Activated CD4-positive, alpha-beta T cell treated with anti-CD3 and anti-CD28 coated beads, Interleukin-10, Interleukin-2, amounts not matched to agents 100 ng/mL and 50 ng/mL, durations not matched to agents 16 hours and 8 hours (primary cell): ENCODE measurements around the gene LITAFD.
A peak's percentile ranks its signal among the peaks of the same experiment; 100 is the strongest.
"Not testable (repeated sequence)": the region's sequence is repeated elsewhere in the genome, so short reads cannot be mapped to it uniquely, and the experiment has no call there.

ENCODE experiments used
- DNase-seq: peaks from one replicate; pipeline ENCODE4 v3.0.0-alpha.2; 2020

The LITAFD gene

DNA sequence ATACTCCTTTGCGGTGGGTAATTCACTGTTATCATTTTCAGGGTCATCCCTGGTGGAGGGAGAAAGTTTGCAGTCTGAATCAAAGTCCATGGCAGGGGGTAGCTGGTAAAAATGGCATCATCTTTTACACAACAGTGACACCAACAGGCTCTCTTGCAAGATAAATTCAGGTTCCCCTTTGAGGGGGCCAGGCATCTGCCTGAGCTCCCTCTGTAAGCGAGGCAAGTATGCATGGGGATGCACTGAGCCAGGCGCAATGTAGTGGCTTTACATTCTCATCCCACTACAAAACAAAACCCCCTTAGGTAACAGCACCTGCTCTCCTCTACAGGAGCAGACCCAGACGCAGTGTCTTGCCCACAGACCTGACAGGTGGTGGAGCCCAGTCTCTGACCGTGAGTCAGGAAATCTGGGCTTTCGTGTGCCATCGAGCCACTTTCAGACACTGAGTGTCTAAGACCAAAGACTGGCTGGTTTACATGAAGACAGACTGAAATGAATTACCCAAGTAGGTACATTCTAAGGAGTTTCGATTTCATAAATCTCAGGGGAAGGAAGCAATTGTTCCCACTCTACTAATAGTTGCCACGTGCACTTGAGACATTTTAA is 17.7 kb downstream of the LITAFD start:
- DNase-seq: no peak

DNA sequence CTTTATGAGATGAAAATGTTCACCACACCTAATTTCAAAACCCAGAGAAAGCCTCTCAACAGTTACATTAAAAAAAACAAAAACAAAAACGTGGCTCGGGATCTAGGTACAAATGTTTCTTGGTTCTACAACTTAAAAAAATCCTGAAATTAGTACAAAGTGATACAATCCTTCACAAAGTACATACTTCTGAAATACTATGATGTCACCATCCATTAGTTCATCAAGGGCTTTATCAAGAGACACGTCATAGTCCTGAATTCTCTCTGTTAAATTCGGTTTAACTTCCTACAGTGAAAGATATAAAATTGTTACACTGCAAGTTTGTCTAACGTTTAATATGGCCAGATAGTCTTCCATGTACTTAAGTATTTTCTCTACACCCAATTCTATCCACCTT is 18.2 kb downstream of the LITAFD start:
- DNase-seq: no peak

DNA sequence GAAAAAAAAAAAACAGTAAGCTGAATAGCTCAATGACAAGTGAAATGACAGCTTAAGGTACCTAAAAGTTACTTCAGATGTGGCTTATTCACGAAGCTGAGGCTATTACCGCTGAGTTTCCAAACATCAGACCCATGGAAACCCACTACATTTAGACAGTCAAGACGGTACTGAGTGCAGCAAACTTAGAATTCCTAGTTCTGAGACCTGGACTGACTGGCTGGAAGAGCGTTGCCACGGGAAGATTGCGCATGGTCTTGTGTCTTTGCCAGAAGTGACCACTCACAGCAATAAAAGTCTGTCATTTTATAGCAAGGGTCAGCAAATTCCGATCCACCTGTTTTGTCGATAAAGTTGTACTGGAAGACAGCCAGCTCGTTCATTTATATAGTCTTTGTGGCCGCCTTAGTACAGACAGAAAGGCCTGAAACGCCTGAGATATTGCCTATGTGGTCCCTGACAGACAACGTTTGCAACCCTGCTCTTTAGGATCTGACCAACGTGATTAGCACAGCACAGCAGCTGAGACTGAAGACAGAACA is 19.2 kb downstream of the LITAFD start:
- DNase-seq: no peak

DNA sequence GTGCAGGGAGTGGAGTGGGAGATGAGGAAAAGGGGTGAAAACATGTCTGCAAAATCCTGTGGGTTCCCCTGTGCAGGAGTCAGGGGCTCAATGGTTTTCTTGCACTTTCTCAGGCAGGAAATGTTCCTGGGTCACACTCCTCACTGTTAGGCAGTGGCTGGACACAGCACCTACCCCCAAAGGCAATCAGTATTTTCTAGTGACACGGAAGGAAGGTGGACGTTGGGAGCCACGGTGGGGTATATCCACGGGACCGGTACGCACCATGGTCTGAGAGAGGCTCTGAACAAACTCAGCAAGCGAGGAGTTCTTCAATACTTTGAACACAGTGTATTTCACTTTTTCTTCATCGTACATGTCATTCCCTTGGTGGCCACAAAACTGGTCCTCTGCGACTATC is 20.9 kb downstream of the LITAFD start:
- no peak for DNase-seq

- DNase-seq: no peak
Measured at GRCh38 chr16:8904018-8904430, 21.9 kb downstream of the LITAFD start.

- peak; percentile 39 for DNase-seq
Measured at GRCh38 chr16:8905168-8905762, 23.1 kb downstream of the LITAFD start.

- DNase-seq: no peak
Measured at GRCh38 chr16:8905795-8906591, 23.8 kb downstream of the LITAFD start.

GRCh38 chr16:8907096-8907495 is 24.9 kb downstream of the LITAFD start:
- DNase-seq: no peak

GRCh38 chr16:8908810-8909468 is 26.8 kb downstream of the LITAFD start:
- DNase-seq: no peak

- DNase-seq: no peak
Measured at GRCh38 chr16:8910811-8911210, 28.7 kb downstream of the LITAFD start.

DNA sequence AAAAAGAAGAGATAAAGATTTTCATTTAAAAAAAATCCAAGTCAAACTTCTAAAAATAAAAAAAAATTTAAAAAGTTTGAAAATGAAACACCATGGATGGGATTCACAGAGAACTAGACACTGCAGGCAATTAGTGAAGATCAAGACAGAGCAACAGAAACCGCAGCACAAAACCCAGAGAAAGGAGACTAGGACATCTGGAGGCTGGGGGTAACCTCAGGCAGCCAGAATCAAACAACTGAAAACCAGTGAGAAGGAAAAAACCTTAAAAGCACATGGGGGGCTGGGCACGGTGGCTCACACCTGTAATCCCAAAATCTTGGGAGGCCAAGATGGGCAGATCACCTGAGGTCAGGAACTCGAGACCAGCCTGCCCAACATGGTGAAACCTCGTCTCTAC is 30.6 kb downstream of the LITAFD start:
- no peak for DNase-seq

GRCh38 chr16:8914098-8914497 is 31.9 kb downstream of the LITAFD start:
- no peak for DNase-seq

GRCh38 chr16:8915722-8916301 is 33.7 kb downstream of the LITAFD start:
- DNase-seq: no peak

DNA sequence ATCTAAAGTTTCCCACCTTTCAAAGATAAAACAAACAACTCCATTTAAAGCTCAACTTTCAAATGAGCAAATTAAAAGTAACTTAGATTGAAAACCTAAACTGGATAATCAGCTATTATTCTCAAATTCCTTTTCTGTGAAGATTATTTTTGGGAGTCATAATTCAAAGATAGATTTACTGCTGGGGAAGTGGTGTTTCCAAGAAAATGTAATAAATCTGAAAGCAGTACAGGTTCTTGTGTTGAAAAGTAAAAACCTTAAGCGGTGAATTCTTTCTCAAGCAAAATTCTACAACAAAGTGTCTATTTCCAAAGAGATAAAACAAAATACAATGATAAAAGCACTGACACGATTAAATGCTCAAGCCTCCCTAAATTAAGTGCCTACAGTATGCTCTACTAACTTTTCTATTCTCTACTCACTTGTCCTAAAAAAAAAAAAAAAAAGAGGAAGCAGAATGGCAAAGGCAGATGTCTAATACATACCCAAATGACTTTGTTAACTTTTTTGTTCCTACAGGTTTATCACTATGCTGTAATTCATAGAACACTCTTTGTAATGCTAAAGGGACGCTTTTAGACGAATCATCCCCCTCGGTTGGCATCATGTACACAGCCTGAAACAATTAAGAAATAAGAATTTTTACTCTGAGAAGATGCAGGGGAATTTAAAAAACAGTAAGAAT is 34.5 kb downstream of the LITAFD start:
- DNase-seq: no peak

- not testable (repeated sequence) for DNase-seq
Measured at GRCh38 chr16:8917336-8917735, 35.2 kb downstream of the LITAFD start.

DNA sequence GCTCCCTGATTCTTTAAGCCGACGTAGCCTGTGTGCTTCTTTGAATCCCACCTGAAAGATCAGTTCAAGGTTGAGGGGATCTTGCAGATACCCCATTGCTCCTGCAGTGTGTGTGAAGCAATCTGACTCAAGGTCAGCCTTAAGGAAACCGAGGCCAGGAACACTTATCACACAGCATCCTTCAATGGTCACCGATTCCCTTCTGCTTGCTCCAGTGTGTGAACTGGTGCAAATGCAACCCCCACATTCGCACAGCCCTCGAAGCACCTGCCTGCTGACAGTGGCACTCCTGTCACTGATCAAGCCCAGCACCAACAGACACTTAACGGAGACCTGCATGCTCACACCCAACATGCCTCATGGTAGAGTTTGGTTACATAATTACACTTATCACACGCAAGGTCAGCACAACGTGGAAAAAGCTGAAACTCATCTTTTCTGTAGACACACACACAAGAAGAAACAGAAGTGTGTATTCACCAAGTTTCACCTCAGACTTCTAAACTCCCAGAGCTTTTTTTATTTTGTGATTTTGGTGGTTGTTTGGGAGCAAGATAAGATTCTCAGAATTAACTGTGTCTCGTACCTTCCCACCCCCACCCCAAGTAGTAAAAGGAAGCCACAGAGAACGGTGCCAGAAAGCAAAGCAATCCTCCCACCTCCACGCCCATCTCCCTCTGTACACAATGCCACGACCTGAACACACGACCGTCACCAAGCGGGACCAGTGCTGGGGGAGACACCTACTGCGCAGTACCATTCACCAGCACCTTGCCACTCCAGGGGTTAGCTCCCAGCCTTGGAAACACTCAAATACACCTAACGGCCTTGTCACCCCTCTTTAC is 37.2 kb downstream of the LITAFD start:
- DNase-seq: no peak

GRCh38 chr16:8919934-8920462 is 37.8 kb downstream of the LITAFD start:
- DNase-seq: no peak

DNA sequence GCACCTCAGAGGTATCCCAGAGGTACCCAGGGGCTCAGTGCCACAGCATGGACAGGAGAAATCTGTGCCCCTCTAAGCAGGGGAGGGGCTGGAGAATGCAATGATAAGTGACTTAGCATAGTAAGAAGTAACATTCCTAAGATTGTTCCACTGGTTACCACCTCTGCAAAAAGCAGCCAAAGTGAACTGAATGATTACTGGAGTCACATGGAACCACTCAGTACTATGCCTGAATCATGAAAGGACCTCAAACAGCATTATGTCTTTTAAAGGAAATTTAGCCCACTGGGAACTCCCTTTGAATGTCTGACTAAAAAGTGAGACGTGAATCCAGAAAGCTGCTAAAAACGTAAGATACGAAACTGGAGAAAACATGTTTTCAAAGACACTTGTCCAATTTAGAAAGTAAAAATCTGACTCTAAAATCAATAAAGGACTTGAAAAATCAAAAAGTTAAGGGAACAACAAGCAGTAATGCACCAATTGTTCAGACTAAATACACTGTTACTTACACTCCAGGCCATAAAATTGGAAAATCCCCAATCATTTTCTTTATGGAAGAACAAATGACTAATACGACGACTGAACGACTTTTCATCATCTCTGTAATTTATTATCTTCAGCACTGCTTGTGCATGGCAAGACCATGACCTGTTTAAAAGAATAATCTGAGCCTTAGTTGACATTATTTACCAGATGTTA is 38.6 kb downstream of the LITAFD start:
- peak; percentile 39 for DNase-seq

DNA sequence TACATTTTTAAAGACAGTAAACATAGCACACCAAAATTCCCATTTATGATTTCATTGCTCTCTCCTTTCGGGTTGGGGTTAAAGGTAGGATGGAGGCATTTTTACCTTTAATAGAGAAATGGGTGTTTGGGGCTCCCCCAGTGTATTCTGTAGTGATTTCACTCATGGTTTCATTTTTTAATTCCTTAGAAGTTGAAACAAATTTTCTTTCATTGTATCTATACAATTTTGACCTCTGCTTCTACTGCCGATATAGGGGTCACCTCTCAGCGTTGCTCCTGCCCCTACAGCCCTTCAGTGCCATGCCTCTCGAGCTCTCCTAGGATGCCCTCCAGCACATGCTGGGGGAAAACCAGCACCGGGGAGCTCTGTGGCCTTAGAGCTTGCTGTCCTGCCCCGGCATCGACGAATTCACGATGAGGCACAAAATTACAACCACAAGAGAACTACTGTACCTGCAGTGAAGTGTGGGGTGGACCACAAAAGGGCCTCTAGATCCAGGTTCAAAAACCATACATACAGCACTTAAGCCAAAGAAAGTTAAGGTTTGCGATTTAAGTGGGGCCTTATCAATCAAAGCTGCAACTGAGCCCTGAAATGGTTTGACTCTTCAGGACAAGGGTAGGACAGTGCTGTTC is 39.3 kb downstream of the LITAFD start:
- DNase-seq: no peak

DNA sequence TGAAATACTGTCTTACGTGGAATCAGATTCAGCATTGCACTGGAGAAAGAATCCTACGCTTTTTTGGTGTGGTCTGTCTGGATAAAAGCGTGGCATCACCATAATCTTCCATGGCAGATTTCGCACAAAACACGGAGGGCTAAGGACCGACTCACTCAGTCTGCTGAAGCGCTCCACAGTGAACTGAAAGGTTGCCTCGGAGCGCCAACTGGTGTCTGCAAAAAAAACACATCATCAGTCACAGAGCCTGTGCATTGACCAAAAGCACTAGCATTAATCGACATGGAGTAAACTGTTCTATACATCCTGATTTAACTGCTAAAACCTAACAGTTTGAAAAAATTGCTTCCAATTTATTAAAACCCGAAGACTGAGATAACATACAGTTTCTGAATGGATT is 41.0 kb downstream of the LITAFD start:
- DNase-seq: no peak
